22Rv1 (cell line): ENCODE measurements around the gene GSTO2.

ENCODE experiments used
- H3K27ac ChIP-seq: fragments of 450-650 bp; 2 replicates; pipeline ENCODE4 v1.5.1; 2017
- CTCF ChIP-seq: fragments of 450-650 bp; IDR thresholded peaks from 2 replicates; pipeline ENCODE4 v1.5.1; 2017; ENCODE audit warnings: mild to moderate bottlenecking
- ZFX ChIP-seq: fragments of 450-650 bp; IDR thresholded peaks from 2 replicates; pipeline ENCODE4 v1.6.1; 2017; ENCODE audit warnings: antibody characterized with exemption, borderline replicate concordance

GSTO2 gene

DNA sequence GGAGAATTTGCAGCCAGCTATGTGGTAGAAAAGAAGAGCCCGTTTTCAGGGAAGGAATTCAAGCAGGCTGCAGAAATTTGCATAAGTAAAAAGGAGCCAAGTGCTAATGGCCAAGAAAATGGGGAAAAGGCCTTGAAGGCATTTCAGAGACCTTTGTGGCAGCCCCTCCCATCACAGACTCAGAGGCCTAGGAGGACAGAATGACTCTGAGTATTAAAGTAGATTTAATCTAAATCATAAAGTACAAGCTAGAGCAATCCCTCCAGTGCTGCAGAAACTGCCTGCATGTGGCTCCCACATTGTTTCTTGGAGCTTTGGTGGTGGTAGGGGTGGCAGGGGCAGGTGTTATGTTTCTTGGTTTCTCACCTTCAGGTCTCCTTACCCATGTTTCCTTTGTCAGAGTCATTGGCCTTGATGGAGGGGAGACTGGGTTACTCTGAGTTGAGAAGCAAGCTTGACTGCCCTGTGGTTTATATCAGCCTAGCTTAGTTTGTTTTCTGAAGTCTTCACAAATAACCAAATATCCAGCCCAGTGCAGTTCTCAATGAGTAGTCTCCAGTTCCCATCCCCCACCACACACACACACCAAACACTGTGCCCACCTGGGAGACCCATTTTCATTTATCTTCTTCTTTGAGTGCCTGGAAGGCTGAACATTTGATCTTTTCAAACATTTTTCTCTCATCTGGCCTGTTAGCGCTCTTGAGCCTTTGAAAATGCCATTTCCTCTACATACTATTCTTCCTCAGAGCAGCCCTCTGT lies 34.8 kb downstream of the GSTO2 start:
- TF ChIP-seq CTCF: no peak
- no peak for TF ChIP-seq ZFX
- no peak overlapping the region for H3K27ac ChIP-seq

DNA sequence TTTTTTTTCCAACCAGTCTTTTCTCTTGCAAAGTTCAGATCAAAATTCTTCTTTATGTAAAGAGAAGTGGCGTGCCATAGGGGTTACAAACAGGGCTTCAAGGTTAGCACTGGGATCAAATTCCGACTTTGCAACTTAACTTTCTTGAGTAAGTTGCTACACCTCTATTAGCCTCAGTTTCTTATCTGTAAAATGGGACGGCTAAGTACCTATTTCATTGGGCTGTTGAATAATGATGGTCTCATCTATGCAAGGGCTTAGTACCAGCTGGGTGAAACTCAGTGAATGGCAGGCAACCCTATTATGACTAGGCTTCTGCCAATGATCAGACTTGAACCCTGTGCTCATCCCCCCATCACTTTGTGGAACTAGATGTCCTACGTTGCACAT lies 35.4 kb downstream of the GSTO2 start:
- TF ChIP-seq ZFX: no peak
- TF ChIP-seq CTCF: no peak
- H3K27ac ChIP-seq: no peak overlapping the region

DNA sequence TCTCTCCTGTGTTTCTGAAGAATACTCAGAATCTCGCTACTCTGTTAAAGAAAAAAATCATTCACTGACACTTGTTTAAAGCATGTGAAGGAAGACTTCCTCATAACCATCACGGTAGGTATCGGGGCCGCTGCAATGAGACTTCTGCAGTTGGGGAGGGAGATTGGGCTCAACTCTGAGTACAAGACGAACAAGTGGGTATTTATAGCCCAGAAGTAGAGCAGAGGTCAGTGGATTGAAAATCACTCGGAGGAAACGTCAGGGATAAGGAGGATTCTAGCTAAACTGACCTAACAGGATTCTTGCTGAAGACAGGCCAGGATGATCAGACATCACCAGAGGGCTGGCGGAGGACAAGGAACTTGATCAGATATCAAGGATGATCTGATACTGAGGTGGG lies 35.9 kb downstream of the GSTO2 start:
- H3K27ac ChIP-seq: no peak overlapping the region
- TF ChIP-seq ZFX (no peak), CTCF (no peak)

DNA sequence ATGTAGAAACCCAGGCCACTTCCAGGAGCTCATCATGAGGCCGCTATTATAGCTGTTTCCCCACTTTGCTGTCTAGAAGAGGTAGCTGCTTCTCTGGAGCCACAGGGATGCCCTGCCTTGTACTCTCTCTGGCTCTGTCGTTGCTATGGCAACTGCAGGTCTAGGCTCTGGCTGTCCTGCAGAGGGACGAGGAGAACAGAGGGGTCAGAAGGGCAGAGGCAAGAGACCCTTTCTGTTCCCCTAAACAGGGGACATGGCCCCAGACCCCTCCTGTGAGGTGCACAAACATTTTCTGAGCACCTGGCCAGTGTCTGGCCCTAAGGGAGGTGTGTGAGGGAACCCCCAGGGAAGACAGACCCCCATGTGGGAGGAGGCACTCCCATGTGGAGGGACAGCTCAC lies 37.9 kb downstream of the GSTO2 start:
- no peak for TF ChIP-seq CTCF
- TF ChIP-seq ZFX: no peak

DNA sequence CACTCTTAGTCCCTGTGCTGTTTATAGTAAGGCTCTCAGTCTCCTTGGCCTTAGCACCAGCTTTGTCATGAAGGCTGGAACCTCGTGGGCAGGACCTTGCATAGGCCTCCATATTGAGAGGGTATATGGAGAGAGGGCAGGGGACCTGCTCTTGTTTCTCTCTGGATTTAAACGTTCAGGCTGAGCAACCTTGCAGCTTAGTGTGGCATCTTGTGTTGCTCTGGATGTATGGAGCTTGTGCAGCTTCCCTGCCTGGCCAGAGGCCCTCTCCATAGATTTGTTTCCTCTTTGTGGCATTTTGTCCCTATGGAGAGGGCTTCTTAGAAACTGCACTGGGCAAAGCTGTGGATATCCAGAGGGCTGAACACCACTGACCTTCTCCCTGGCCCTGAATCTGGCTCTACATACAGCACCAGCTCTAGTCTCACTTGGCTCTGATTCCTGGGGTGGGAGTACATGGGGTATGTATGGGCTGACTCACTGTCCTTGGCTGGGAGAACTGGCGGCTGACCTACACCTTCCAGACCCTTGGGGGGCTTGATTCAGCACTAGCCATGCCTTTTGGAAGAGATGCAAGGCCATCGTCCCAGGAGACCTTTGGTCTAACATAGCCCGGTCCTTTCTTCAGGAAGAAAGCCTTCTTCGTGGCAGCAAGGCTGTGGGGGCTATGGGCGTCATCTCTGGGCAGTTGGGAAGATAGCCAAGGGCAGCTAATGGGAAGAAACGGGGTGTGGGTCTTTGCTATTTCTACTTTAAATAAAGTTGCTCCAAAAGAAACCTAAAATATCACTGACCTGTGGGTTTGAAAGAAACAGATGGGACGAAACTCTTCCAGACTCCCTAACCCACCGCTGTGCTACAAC lies 38.8 kb downstream of the GSTO2 start:
- no peak overlapping the region for H3K27ac ChIP-seq

More for the DNA sequence above, 37.9 kb downstream of the GSTO2 start:
- no peak overlapping the region for H3K27ac ChIP-seq

GRCh38 chr10:104308439-104308903 lies 39.5 kb downstream of the GSTO2 start:
- no peak overlapping the region for H3K27ac ChIP-seq
- TF ChIP-seq ZFX: no peak
- no peak for TF ChIP-seq CTCF

More for the DNA sequence above, 38.8 kb downstream of the GSTO2 start:
- TF ChIP-seq CTCF (no peak), ZFX (no peak)
